GM13977 (cell line): ENCODE data around the gene SPOP.

Source experiments
- DNase-seq: peaks from one replicate; pipeline ENCODE4 v3.0.0; 2012; ENCODE audit warnings: low spot score
- in situ Hi-C: fragments of 300-500 bp; cut with MboI; formaldehyde crosslinking; loops from one replicate; pipeline ENCODE4 v1.12.0; 2022; ENCODE audit warnings: low sequenced_read_pairs, low pct_unique_long_range_greater_than_20kb, mixed read lengths, inconsistent platforms; ENCODE audit not compliant: unreplicated experiment
- TF ChIP-seq, protein P1 (sequence below): IDR thresholded peaks from 2 replicates; pipeline ENCODE4 v1.5.1; 2012; ENCODE audit warnings: mild to moderate bottlenecking, control low read depth; ENCODE audit not compliant: insufficient read depth; ENCODE audit errors: extremely low read depth, missing control alignments

SPOP gene

DNA sequence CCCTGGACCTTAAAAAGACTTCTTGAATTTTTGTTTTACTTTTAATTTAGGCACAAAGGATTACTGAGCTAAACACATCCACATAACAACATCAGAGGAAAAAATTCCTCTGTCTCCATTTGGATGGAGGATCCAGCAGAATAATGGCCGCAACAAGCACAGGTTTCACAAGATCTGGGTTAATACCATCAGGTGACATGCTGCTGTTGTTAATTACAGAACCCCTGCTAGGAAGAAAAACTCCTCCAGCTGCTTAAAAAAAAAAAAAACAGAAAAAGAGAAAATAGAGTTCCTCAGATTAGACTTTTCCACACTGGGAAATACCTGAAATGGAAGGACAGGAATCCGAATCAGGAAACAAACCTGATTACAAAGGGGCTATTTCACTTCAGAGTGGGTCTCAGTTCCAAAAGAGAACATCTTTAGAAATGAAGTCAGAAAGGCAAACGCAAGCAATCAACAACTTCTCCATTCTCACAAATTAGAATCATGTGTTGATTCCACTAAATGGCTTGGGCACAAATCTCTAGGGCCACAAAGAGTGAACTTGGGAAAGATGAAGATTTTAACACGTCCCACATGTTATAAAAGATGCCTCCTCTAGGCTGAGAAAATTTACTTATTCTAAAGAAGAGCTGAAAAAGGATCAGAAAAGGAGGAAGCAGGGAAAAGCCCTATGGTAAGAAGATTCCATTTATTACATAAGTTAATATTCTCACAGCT is 44.0 kb downstream of the SPOP start:
- DNase-seq = no peak
- TF ChIP-seq, protein P1, sequence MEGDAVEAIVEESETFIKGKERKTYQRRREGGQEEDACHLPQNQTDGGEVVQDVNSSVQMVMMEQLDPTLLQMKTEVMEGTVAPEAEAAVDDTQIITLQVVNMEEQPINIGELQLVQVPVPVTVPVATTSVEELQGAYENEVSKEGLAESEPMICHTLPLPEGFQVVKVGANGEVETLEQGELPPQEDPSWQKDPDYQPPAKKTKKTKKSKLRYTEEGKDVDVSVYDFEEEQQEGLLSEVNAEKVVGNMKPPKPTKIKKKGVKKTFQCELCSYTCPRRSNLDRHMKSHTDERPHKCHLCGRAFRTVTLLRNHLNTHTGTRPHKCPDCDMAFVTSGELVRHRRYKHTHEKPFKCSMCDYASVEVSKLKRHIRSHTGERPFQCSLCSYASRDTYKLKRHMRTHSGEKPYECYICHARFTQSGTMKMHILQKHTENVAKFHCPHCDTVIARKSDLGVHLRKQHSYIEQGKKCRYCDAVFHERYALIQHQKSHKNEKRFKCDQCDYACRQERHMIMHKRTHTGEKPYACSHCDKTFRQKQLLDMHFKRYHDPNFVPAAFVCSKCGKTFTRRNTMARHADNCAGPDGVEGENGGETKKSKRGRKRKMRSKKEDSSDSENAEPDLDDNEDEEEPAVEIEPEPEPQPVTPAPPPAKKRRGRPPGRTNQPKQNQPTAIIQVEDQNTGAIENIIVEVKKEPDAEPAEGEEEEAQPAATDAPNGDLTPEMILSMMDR = no peak
- in situ Hi-C loops = no loop called here

DNA sequence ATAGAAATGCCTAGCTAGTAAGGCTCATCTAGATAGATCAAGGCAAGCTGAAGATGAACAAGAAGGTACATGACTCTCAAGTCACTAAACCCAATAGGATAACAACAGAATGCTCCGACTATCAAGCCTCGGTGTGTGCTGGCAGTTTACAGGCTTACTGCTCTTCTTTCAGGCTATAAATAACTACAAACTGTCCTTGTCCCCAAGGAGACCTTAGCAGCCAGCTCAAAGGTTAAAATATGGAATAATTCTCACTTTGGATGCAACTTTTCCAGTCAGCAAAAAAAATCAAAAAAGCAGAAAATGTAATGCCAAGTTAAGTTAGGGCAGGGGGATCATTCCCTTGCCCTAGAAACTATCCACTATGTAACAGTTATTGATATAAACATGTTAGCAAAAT is 44.6 kb downstream of the SPOP start:
- in situ Hi-C loops = no loop called here
- DNase-seq = no peak
- TF ChIP-seq, protein P1 = no peak

DNA sequence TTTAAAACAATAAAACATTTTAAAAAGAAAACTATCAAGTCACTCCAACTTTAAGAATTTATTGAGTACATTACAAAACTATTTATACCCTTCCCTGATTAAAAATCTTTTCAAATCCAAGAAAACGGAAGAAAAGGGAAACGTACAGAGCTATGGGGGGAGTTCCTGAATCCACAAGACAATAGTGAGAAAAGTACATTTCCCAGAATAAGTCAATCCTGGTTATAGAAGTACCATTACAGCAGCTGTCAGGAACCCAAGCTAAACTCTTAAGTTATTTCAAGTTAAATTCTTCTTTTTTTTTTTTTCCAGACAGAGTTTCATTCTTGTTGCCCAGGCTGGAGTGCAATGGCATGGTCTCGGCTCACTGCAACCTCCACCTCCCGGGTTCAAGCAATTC is 45.7 kb downstream of the SPOP start:
- in situ Hi-C loops = no loop called here
- no peak for DNase-seq
- TF ChIP-seq, protein P1 = no peak

DNA sequence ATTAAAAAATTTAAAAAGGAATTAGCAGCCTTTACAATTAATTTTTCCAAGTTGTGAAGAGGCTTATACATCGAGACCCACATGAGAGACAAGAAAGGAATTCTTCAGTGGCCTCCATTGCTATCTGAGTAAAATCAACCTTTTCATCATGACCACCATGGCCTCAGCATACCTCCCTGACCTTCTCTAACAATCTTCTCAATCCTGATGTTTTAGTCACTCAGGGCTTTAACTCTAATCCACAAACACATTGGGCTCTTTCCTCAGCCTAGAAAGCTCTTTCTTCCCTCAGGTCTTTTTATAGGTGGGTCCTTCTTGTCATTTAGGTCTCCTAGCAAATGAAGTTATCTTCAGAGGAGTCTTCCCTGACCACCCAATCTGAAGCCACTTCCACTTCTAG is 46.4 kb downstream of the SPOP start:
- DNase-seq = no peak
- in situ Hi-C loops = no loop called here
- TF ChIP-seq, protein P1 = no peak

DNA sequence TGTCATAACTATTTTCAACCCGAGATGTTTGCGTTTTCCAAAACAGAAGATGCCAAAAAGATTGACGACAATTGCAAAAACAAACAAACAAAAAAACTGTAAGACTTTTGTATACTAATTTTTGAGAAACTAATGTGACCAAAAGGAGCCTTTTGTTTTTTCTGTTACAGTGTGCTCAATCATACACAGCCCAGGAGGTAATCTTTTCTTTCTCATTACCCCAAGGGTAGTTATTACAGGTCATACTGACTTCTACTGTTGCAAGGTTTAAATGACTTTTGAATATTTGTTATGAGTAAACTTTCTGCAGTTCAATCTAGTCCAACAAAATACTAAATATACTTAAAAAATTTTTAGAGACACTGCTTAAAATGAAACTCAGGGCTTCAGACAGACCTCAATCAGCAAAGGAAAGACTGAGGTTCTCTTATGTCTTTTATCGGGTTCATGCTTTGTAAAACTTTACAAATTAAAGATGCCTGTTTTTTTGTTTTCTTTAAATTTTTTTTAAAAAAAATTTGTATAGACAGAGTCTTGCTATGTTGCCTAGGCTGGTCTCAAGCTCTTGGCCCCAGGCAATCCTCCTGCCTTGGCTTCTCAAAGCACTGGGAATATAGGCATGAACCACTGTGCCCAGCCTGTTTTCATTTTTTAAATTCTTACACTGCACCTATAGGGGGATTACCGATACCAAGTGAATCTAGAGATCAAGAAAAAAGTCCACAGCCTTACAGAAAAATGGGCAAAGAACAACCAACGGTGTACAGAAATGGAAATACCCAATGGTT is 47.6 kb downstream of the SPOP start:
- TF ChIP-seq, protein P1 = no peak
- in situ Hi-C loops = no loop called here
- DNase-seq = peak; percentile 13

DNA sequence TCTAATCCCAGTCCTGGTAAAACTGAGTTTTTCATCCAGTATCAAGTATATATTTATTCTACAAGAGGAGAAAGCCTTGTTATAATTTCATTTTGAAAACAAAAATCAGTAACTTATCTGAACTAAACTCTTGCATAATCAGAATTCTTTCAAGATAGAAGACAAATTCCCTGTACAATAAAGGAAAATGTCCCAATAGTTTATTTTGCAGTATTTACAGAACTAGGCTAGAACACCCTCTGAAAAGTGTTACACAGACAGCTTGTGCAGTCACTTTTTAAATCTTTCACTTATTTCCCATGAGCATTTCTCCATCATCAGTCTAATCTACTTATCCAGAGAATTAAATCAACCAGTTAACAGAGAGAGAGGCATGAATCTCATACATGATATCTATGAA is 48.5 kb downstream of the SPOP start:
- no peak for DNase-seq
- in situ Hi-C loops = no loop called here
- TF ChIP-seq, protein P1 = no peak
